Liver (tissue), 9 donors: Measurements from ENCODE around the gene LDAH. TPM values are rescaled to one million over a fixed set of nuclear protein-coding genes. Genes with fewer than 3 reads are reported as not detected.

Source experiments
- DNase-seq: peaks from one replicate; pipeline ENCODE4 v3.0.0-alpha.2; 2017; ENCODE audit warnings: low spot score
- H3K27ac ChIP-seq, 2 donors: one replicate each; pipeline ENCODE4 v1.7.0; 2013; ENCODE audit warnings: inconsistent platforms in 2 of 2, low read length in 2 of 2, control low read depth in 1 of 2, low read depth in 1 of 2, mild to moderate bottlenecking in 1 of 2
- H3K27me3 ChIP-seq, 4 donors: one replicate each; pipeline versions ENCODE4 v1.6.1 to v1.7.0; 2013; ENCODE audit warnings: low read length in 3 of 4, inconsistent platforms in 1 of 4, mild to moderate bottlenecking in 1 of 4, moderate library complexity in 1 of 4; ENCODE audit not compliant: control insufficient read depth in 4 of 4, insufficient read depth in 4 of 4
- H3K36me3 ChIP-seq, 4 donors: one replicate each; pipeline versions ENCODE4 v1.6.1 to v1.7.0; 2013; ENCODE audit warnings: low read length in 3 of 4, mild to moderate bottlenecking in 3 of 4, low read depth in 1 of 4, moderate library complexity in 1 of 4; ENCODE audit not compliant: control insufficient read depth in 4 of 4, insufficient read depth in 3 of 4
- H3K4me1 ChIP-seq, 4 donors: one replicate each; pipeline versions ENCODE4 v1.6.1 to v1.7.0; 2013; ENCODE audit warnings: low read length in 3 of 4, mild to moderate bottlenecking in 3 of 4, moderate library complexity in 1 of 4; ENCODE audit not compliant: control insufficient read depth in 4 of 4, insufficient read depth in 4 of 4
- H3K4me3 ChIP-seq, 3 donors: one replicate each; pipeline versions ENCODE4 v1.6.1 to v1.7.0; 2013; ENCODE audit warnings: low read length in 3 of 3, control low read depth in 1 of 3, low read depth in 1 of 3, mild to moderate bottlenecking in 1 of 3
- H3K9ac ChIP-seq, 2 donors: one replicate each; pipeline ENCODE4 v1.7.0; 2013; ENCODE audit warnings: low read length in 2 of 2, mild to moderate bottlenecking in 2 of 2, moderate library complexity in 2 of 2, control low read depth in 1 of 2, low read depth in 1 of 2
- H3K9me3 ChIP-seq, 4 donors: one replicate each; pipeline versions ENCODE4 v1.6.1 to v1.7.0; 2013; ENCODE audit warnings: low read length in 3 of 4; ENCODE audit not compliant: control insufficient read depth in 4 of 4
- ATF3 ChIP-seq: IDR thresholded peaks from 2 replicates; pipeline ENCODE4 v1.6.1; 2016; ENCODE audit warnings: antibody characterized with exemption
- CTCF ChIP-seq: fragments of 150-350 bp; IDR thresholded peaks from 2 replicates; pipeline ENCODE4 v1.5.1; 2017; ENCODE audit warnings: improper control_type of control experiment, low read depth, low read length; ENCODE audit not compliant: missing input control
- EGR1 ChIP-seq, 2 donors: IDR thresholded peaks; 2 replicates each; pipeline ENCODE4 v1.6.1; 2016 to 2018; ENCODE audit warnings: antibody characterized with exemption in 2 of 2, low read depth in 2 of 2
- FOXA1 ChIP-seq: IDR thresholded peaks from 2 replicates; pipeline ENCODE4 v1.6.1; 2016; ENCODE audit warnings: antibody characterized with exemption
- FOXA2 ChIP-seq: IDR thresholded peaks from 2 replicates; pipeline ENCODE4 v1.6.1; 2016; ENCODE audit warnings: antibody characterized with exemption
- GABPA ChIP-seq, 2 donors: IDR thresholded peaks in 1 of 2; conservative IDR thresholded peaks in 1 of 2; 2 replicates each; pipeline ENCODE4 v1.6.1; 2016; ENCODE audit warnings: antibody characterized with exemption in 2 of 2, mild to moderate bottlenecking in 1 of 2, moderate library complexity in 1 of 2
- HNF4A ChIP-seq, 2 donors: conservative IDR thresholded peaks; 2 replicates each; pipeline ENCODE4 v1.6.1; 2016; ENCODE audit warnings: antibody characterized with exemption in 2 of 2, mild to moderate bottlenecking in 2 of 2
- HNF4G ChIP-seq: IDR thresholded peaks from 2 replicates; pipeline ENCODE4 v1.6.1; 2016; ENCODE audit warnings: antibody characterized with exemption
- JUND ChIP-seq, 2 donors: IDR thresholded peaks; 2 replicates each; pipeline ENCODE4 v1.6.1; 2016; ENCODE audit warnings: antibody characterized with exemption in 2 of 2
- MAX ChIP-seq: IDR thresholded peaks from 2 replicates; pipeline ENCODE4 v1.6.1; 2016; ENCODE audit warnings: antibody characterized with exemption
- NR2F2 ChIP-seq: IDR thresholded peaks from 2 replicates; pipeline ENCODE4 v1.6.1; 2016; ENCODE audit warnings: antibody characterized with exemption
- RAD21 ChIP-seq, 2 donors: IDR thresholded peaks; 2 replicates each; pipeline ENCODE4 v1.6.1; 2016; ENCODE audit warnings: antibody characterized with exemption in 2 of 2, mild to moderate bottlenecking in 2 of 2
- REST ChIP-seq: IDR thresholded peaks from 2 replicates; pipeline ENCODE4 v1.6.1; 2016; ENCODE audit warnings: antibody characterized with exemption, mild to moderate bottlenecking
- RXRA ChIP-seq, 2 donors: IDR thresholded peaks; 2 replicates each; pipeline ENCODE4 v1.6.1; 2017 to 2018; ENCODE audit warnings: antibody characterized with exemption in 2 of 2, mild to moderate bottlenecking in 1 of 2
- SP1 ChIP-seq: IDR thresholded peaks from 2 replicates; pipeline ENCODE4 v1.6.1; 2018; ENCODE audit warnings: antibody characterized with exemption, mild to moderate bottlenecking
- TAF1 ChIP-seq: conservative IDR thresholded peaks from 2 replicates; pipeline ENCODE4 v1.6.1; 2016; ENCODE audit warnings: antibody characterized with exemption, mild to moderate bottlenecking
- YY1 ChIP-seq: IDR thresholded peaks from 2 replicates; pipeline ENCODE4 v1.6.1; 2016; ENCODE audit warnings: antibody characterized with exemption, mild to moderate bottlenecking
- ZBTB33 ChIP-seq: IDR thresholded peaks from 2 replicates; pipeline ENCODE4 v1.6.1; 2016; ENCODE audit warnings: antibody characterized with exemption
- WGBS: extraction: QIAGEN DNeasy Blood & Tissue Kit; methylation state at CpG from one replicate; pipeline ENCODE4 v1.1.7; 2013; 5-methylcytosine and 5-hydroxymethylcytosine counted together
- polyA plus RNA-seq, 2 donors: library from polyadenylated mRNA; stranded (reverse) in 1 of 2; unstranded in 1 of 2; fragments of 200-250 nt in 1 of 2; fragments of >200 nt in 1 of 2; fragmentation: Nextera tagmentation in 1 of 2; extraction: Ambion mirVana in 1 of 2; gene quantifications; one replicate each; pipeline versions ENCODE4 v1.2.1 to v1.2.3, GENCODE V29; 2013 to 2015
- total RNA-seq, 2 donors: library from RNA; depleted of rRNA; stranded (reverse); fragments of >200 nt; gene quantifications; one replicate each; pipeline ENCODE4 v1.2.3, GENCODE V29; 2014
- donor health status: healthy.
- donor health status: healthy.
- donor health status: healthy.
- donor health status: healthy.
- donor health status: healthy.

LDAH gene
- total and polyA plus RNA-seq, 4 donors, result 5.8 to 17.7 (median 9.7) TPM

- H3K27me3 ChIP-seq, result no peaks in the 10 kb centered on the region
Observed at GRCh38 chr2:20671736-20672080, 151.2 kb downstream of the LDAH start.

More at GRCh38 chr2:20671736-20672080, 151.2 kb downstream of the LDAH start:
- Histone ChIP-seq H3K27ac (no peak overlapping the region), H3K9me3 (no peaks in the 10 kb centered on the region), H3K36me3 (peaks cover 3% of the 10 kb centered on the region in 4 donors), H3K9ac (no peak overlapping the region), H3K4me1 (peaks cover 19 to 38% (median 28%) of the 10 kb centered on the region in 4 donors), H3K4me3 (no peak overlapping the region)
- no peak for DNase-seq
- TF ChIP-seq CTCF, result no peak
- TF ChIP-seq RAD21 (IDR thresholded peaks at IDR 0.05), result no peak
- TF ChIP-seq TAF1, result no peak
- TF ChIP-seq JUND (IDR thresholded peaks at IDR 0.05), result no peak
- no peak for TF ChIP-seq RXRA (IDR thresholded peaks at IDR 0.05)
- TF ChIP-seq ATF3, result no peak
- no peak for TF ChIP-seq EGR1 (IDR thresholded peaks at IDR 0.05; ENCODE audit: low read depth in 2 of 2)
- TF ChIP-seq REST, result no peak
- no peak for TF ChIP-seq FOXA1
- no peak for TF ChIP-seq NR2F2
- no peak for TF ChIP-seq FOXA2
- TF ChIP-seq HNF4G, result no peak
- no peak for TF ChIP-seq YY1
- no peak for TF ChIP-seq ZBTB33
- TF ChIP-seq GABPA (IDR thresholded peaks at IDR 0.05 in 1 of 2, conservative IDR thresholded peaks at IDR 0.05 in 1 of 2), result no peak
- no peak for TF ChIP-seq MAX
- no peak for TF ChIP-seq SP1
- no peak for TF ChIP-seq HNF4A (conservative IDR thresholded peaks at IDR 0.05)
- 69% methylated on average over 13 of the region's 13 CpGs for WGBS
